ENCODE results near the gene ZFAND3. TPM values are rescaled to one million over a fixed set of nuclear protein-coding genes. Genes with fewer than 3 reads are reported as not detected.

The ZFAND3 gene
- total RNA-seq, 4 donors from 2014 or later, result 37.3 to 70.1 (median 55.2) TPM

GRCh38 chr6:37824170-37824569 lies 4.6 kb downstream of the ZFAND3 start:
- Histone ChIP-seq H3K36me3 (no peaks in the 10 kb centered on the region), H3K27me3 (no peaks in the 10 kb centered on the region), H3K27ac (replicated peaks in 1 of 4) (no peak overlapping the region), H3K4me3 (no peak overlapping the region), H3K9me3 (no peaks in the 10 kb centered on the region), H3K4me1 (peaks cover 66 to 89% (median 84%) of the 10 kb centered on the region in 4 donors)
- DNase-seq (ENCODE audit: extremely low spot score), result no peak
- TF ChIP-seq EP300 (IDR thresholded peaks at IDR 0.05) (no peak), POLR2AphosphoS5 (IDR thresholded peaks at IDR 0.05) (no peak), CTCF (IDR thresholded peaks at IDR 0.05) (no peak)
- intact Hi-C loops (cut with DNase I), result no loop called here
- WGBS, result 81% methylated on average over 3 of the region's 3 CpGs

- WGBS, result 84% methylated on average over 6 of the region's 6 CpGs
- intact Hi-C loops (cut with DNase I), result no loop called here
- no peak overlapping the region for H3K4me3 ChIP-seq
- no peaks in the 10 kb centered on the region for H3K27me3 ChIP-seq
- H3K4me1 ChIP-seq, result peaks cover 76 to 99% (median 96%) of the 10 kb centered on the region in 4 donors
- TF ChIP-seq POLR2A (IDR thresholded peaks at IDR 0.05; ENCODE audit: low read depth), result no peak
- TF ChIP-seq CTCF (IDR thresholded peaks at IDR 0.05), result no peak
- TF ChIP-seq EP300 (IDR thresholded peaks at IDR 0.05), result no peak
- no peak for TF ChIP-seq POLR2AphosphoS5 (IDR thresholded peaks at IDR 0.05)
- no peaks in the 10 kb centered on the region for H3K9me3 ChIP-seq
- no peaks in the 10 kb centered on the region for H3K36me3 ChIP-seq
- DNase-seq (ENCODE audit: extremely low spot score), result no peak
- H3K27ac ChIP-seq (replicated peaks in 1 of 4), result no peak overlapping the region
Observed at GRCh38 chr6:37826188-37826587, 6.7 kb downstream of the ZFAND3 start.

GRCh38 chr6:37826993-37827392 lies 7.5 kb downstream of the ZFAND3 start:
- Histone ChIP-seq H3K4me1 (peaks cover 72 to 99% (median 96%) of the 10 kb centered on the region in 4 donors), H3K27me3 (no peaks in the 10 kb centered on the region), H3K36me3 (no peaks in the 10 kb centered on the region), H3K9me3 (no peaks in the 10 kb centered on the region), H3K4me3 (no peak overlapping the region), H3K27ac (replicated peaks in 1 of 4) (no peak overlapping the region)
- intact Hi-C loops (cut with DNase I), result no loop called here
- 82% methylated on average over 2 of the region's 2 CpGs for WGBS
- no peak for DNase-seq (ENCODE audit: extremely low spot score)
- TF ChIP-seq CTCF (IDR thresholded peaks at IDR 0.05) (no peak), POLR2AphosphoS5 (IDR thresholded peaks at IDR 0.05) (no peak), POLR2A (IDR thresholded peaks at IDR 0.05; ENCODE audit: low read depth) (no peak), EP300 (IDR thresholded peaks at IDR 0.05) (no peak)

- 41% methylated on average over 4 of the region's 4 CpGs for WGBS
- no peaks in the 10 kb centered on the region for H3K36me3 ChIP-seq
- no peaks in the 10 kb centered on the region for H3K9me3 ChIP-seq
- peaks cover 64 to 98% (median 93%) of the 10 kb centered on the region in 4 donors for H3K4me1 ChIP-seq
- intact Hi-C loops (cut with DNase I), result no loop called here
- TF ChIP-seq POLR2A (IDR thresholded peaks at IDR 0.05; ENCODE audit: low read depth), result no peak
- TF ChIP-seq POLR2AphosphoS5 (IDR thresholded peaks at IDR 0.05), result no peak
- no peak for TF ChIP-seq EP300 (IDR thresholded peaks at IDR 0.05)
- TF ChIP-seq CTCF (IDR thresholded peaks at IDR 0.05), result no peak
- no peak overlapping the region for H3K27ac ChIP-seq (replicated peaks in 1 of 4)
- DNase-seq (ENCODE audit: extremely low spot score), result no peak
- H3K27me3 ChIP-seq, result no peaks in the 10 kb centered on the region
- no peak overlapping the region for H3K4me3 ChIP-seq
Observed at GRCh38 chr6:37827603-37828265, 8.2 kb downstream of the ZFAND3 start.

- Histone ChIP-seq H3K36me3 (no peaks in the 10 kb centered on the region), H3K27me3 (no peaks in the 10 kb centered on the region), H3K9me3 (no peaks in the 10 kb centered on the region), H3K4me1 (peaks cover 48 to 75% (median 72%) of the 10 kb centered on the region in 4 donors), H3K27ac (replicated peaks in 1 of 4) (no peak overlapping the region), H3K4me3 (no peak overlapping the region)
- no peak for TF ChIP-seq CTCF (IDR thresholded peaks at IDR 0.05)
- TF ChIP-seq POLR2AphosphoS5 (IDR thresholded peaks at IDR 0.05), result no peak
- no peak for TF ChIP-seq POLR2A (IDR thresholded peaks at IDR 0.05; ENCODE audit: low read depth)
- TF ChIP-seq EP300 (IDR thresholded peaks at IDR 0.05), result no peak
- WGBS, result 76% methylated on average over 2 of the region's 2 CpGs
- DNase-seq (ENCODE audit: extremely low spot score), result no peak
- intact Hi-C loops (cut with DNase I), result no loop called here
Observed at GRCh38 chr6:37830225-37830624, 10.7 kb downstream of the ZFAND3 start.
